Activated CD4-positive, alpha-beta T cell treated with anti-CD3 and anti-CD28 coated beads, Interleukin-2, amount 50 U/mL, for 24 hours (primary cell): ENCODE data around the gene FBXO42.

ENCODE experiments used
- DNase-seq, 2 donors: peaks; one replicate each; pipeline ENCODE4 v3.0.0-alpha.2; 2020; ENCODE audit warnings: low read depth in 1 of 2, low spot score in 1 of 2

The FBXO42 gene

DNA sequence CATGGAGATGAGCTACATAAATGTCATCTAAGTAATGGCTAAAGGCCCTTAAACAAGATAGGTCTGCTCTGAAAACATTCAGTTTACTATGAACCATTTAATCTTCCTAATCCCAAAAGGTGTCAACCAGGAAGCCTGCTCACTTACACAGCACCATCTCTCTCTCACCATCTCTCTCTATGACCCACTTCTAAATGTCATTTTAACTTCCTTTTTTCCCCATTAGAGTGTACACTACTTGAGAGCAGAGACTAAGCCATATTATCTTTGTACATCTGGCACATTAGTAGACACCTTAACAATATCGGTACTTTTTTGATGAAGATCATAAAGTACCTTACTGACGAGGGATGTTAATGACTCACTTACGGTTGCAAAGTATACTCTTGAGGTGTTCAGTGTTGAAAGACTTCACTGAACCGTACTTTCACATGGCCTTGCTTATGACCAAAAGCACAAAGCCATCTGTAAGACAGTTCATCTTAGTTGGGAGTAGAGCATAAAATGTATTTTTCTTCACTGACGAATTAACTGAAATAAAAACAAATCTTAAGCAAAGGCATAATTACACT, 25.4 kb downstream of the FBXO42 start:
- no peak for DNase-seq

DNA sequence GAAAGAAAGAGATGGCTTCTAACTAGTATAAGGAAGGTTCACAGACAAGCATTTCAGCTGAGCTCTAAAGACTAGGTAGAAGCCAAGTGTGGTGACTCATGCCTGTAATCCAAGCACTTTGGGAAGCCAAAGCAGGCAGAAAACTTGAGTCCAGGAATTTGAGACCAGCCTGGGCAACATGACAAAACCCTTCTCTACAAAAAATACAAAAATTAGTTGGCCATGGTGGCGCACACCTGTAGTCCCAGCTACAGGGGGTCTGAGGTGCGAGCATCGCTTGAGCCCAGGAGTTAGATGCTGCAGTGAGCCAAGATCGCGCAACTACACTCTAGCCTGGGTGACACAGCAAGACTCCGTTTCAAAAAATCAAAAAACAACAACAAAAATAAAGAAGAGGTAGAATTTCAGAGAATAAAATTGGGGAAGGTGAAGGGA, 27.8 kb downstream of the FBXO42 start:
- DNase-seq = no peak

DNA sequence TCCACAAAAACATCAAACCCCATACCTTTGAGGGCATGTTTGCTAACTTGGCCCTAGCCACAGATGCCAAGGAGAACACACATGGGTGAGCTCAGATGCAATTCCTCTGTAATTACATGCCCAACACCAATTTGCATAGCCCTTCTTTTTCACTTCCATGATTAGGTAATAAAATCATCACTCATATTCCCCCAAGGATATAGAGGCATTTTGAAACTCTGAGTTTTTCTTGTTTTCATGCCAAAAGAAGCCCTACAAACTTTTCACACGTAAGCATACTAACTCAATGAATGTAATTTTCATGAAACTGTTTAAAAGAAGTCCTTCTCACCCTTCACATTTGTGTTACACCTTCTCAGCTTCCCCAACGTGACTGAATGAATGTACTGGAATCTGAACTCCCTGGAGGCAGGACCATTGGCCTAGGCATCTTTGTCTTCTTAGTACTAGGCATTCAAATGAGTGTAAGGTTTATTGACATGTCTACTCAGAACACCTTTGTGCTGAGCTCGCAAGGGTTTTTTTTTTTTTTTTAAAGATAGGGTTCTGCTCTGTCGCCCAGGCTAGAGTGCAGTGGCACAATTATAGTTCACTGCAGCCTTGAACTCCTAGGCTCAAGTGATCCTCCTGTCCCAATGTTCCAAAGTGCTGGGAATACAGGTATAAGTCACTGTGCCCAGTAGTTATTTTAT, 31.0 kb downstream of the FBXO42 start:
- no peak for DNase-seq

- DNase-seq = no peak
Measured at GRCh38 chr1:16318555-16318954, 33.7 kb downstream of the FBXO42 start.

- no peak for DNase-seq
Measured at GRCh38 chr1:16315437-16315836, 36.8 kb downstream of the FBXO42 start.

DNA sequence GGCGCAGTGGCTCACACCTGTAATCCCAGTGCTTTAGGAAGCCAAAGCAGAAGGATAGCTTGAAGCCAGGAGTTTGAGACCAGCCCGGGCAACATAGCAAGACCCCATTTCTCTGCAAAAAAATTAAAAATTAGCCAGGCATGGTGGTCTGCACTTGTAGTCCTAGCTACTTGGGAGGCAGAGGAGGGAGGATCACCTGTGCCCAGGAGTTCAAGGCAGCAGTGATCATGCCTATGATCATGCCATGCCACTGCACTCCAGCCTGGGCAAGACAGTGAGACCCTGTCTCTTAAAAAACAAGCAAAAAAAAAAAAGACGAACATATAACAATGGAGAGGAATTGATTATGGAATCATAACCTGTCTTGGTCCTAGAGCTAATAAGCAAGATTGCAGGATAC, 45.1 kb downstream of the FBXO42 start:
- no peak for DNase-seq

- DNase-seq = no peak
Measured at GRCh38 chr1:16302709-16303627, 49.3 kb downstream of the FBXO42 start.

DNA sequence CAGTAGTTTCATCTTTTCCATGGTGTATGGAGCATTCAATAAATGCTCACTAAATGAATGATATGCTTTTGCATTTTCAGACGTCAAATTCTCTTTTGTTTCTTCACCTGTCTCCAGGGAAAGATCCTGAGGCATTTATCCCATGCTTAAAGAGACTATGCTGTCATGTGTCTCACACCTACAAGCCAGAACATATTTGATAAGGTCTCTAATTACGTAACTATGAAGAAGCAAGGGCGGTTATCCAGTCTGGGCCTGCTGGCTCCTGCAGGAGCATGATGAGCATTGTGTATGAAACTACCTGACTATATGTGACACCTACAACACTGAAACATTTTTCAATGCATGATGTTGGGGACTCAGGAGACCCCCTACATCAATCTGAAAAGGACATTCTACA, 51.8 kb downstream of the FBXO42 start:
- no peak for DNase-seq

- no peak for DNase-seq
Measured at GRCh38 chr1:16298653-16299052, 53.6 kb downstream of the FBXO42 start.

DNA sequence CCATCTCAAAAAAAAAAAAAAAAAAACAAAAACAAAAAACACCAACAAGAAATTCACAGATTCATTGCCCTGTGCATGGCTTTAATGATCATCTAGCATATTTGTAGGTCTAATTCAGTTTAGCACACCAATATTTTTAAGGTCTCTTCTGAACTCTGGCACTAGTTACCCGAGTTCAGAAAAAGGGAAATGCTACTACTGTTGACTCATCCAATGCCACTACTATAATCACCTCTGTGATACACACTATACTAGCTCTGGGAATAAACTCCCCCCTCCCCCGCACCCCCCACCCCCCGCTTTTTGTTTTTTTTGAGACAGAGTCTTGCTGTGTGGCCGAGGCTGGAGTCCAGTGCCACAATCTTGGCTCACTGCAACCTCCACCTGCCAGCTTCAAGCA, 55.6 kb downstream of the FBXO42 start:
- DNase-seq = no peak

DNA sequence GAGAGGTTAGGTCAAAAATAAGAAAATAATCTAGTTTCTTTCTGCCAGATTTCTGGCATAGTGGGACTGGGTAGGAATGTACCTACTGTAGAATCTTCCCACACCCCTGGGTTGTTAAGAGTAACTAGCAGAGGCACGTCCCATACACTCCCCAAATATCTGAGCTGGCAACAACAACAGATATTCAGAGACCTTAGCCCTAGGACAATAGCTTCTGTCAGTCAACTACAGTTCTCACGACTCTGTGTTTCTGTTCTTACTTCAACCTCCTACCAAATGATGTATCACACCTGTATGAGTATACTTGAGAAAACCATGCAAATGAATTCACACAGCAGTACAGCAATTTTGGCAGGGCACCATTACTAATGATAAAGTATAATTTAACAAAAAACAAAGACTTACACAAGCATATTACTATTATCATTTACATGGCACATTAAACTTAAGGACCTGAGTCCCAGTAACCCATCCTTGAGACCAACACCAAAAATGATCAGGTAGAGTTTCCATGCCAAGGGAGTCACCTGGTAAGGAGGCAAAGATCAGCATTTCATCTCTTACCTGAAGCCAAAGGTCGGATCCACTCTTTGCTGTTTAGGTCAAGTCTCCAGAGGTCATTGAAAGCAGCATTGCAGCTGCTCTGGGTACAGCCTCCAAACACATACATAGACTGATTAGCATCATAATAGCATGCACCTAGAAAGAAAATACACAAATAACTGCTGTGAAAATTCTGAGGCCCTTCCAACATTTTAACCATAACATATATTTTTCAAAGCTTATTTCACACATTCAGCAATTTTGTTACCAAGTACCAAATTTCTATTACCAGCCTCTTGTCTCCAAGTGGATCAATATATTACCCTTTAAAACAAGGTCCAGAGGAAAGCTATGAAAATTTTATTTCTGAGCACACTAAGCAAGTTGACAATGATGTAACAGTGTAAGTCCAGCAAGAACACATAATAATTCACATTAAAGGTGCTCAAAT, 57.8 kb downstream of the FBXO42 start:
- no peak for DNase-seq

GRCh38 chr1:16293538-16293937, 58.7 kb downstream of the FBXO42 start:
- DNase-seq = no peak

DNA sequence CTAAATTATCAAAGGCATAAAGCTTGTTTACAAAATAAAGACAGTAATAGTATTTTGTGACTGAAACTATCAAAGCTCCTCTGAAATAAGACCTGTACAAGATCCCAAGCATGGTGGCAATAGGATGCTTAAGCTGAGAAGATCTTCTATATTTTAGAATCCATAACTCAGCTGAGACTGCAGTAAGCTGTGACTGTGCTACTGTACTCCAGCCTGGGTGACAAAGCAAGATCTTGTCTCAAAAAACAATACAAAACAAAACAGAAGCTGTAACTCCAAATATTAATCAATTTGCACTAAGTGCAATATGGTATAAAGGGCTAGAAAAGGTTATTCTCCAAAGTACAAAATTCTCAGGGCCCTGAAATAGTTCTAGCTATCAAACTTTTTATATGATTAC, 59.5 kb downstream of the FBXO42 start:
- DNase-seq = no peak

GRCh38 chr1:16289959-16290358, 62.3 kb downstream of the FBXO42 start:
- no peak for DNase-seq

GRCh38 chr1:16286122-16286521, 66.2 kb downstream of the FBXO42 start:
- DNase-seq = no peak

- DNase-seq = no peak
Measured at GRCh38 chr1:16281765-16282164, 70.5 kb downstream of the FBXO42 start.

DNA sequence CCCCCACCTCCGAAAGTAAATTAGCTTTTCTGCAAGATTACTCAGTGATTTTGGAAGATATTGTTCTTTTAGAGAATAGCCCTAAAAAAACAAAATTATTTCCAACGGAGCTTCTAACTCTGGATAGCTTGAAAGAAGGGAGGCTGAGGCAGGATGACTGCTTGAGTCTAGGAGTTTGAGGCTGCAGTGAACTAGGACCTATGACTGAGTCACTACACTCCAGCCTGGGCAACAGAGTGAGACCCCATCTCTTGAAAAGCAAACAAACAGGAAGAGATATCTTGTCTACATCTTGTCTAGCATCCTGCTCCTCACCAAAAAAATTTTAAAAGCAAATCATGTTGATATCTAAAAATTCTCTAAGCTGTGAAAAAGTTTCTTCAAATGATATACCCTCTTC, 73.1 kb downstream of the FBXO42 start:
- no peak for DNase-seq

- DNase-seq = no peak
Measured at GRCh38 chr1:16276302-16277030, 75.8 kb downstream of the FBXO42 start.

DNA sequence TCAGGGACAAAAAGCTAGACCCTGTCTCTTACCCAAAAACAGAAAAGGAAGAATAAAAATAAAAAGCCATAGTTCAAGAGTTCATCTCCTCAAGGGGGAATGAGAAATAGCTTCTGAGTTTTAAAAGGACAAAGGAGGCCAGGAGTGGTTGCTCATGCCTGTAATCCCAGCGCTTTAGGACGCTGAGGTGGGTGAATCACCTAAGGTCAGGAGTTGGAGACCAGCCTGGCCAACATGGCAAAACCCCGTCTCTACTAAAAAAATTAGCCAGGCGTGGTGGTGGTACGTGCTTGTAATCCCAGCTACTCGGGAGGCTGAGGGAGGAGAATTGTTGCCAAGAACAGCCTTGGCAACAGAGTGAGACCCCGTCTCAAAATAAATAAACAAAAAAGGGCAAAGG, 76.7 kb downstream of the FBXO42 start:
- no peak for DNase-seq

DNA sequence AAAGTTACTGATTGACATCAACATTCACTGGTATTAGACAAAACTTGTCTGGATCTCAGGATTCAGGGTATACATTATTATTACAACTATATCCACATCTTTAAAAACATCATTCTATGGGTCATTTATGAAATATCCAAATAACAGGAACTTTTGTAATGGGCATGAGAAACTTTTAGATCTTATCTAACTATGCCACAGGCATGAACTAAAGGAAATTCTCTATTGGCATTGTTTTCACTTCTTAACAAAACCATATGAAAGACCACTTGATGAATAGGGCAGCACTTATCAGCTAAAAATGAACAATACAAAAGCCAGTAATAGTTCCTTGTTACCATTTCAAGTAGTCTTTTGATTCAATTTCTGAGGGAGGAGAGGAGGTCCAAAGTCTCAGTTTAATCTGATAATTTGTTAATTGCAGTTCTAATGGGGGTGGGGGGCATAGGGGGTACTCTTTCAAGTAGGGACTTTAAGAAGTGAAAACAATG, 84.5 kb downstream of the FBXO42 start:
- DNase-seq = no peak
